NOMO-1 (cell line): ENCODE measurements around the gene BDH1.
"Not testable (repeated sequence)": the region's sequence is repeated elsewhere in the genome, so short reads cannot be mapped to it uniquely, and the experiment has no call there.

ENCODE experiments used
- DNase-seq, 2 experiments: peaks; one replicate each; lab custom pipeline; 2025; ENCODE audit not compliant: unreplicated experiment in 2 of 2; lab: John Stamatoyannopoulos, UW

Gene BDH1

DNA sequence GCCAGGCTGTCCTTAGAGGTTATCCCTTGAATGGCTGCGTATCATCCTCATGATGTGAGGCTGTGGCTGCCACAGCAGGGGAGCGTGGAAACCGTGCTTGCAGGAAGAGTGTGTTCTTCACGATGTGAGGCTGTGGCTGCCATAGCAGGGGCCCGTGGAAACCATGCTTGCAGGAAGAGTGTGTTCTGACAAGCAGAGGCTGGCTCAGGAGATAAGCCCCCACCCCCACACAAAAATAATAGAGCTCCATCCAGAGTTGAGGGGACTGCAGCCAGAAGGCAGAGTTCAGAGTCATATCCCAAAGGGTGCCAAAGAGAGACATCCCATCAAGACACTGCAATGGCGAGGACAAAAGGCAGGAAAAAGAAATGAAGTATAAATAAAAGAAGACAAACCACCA lies 22.6 kb upstream of the BDH1 start:
- DNase-seq = no peak

DNA sequence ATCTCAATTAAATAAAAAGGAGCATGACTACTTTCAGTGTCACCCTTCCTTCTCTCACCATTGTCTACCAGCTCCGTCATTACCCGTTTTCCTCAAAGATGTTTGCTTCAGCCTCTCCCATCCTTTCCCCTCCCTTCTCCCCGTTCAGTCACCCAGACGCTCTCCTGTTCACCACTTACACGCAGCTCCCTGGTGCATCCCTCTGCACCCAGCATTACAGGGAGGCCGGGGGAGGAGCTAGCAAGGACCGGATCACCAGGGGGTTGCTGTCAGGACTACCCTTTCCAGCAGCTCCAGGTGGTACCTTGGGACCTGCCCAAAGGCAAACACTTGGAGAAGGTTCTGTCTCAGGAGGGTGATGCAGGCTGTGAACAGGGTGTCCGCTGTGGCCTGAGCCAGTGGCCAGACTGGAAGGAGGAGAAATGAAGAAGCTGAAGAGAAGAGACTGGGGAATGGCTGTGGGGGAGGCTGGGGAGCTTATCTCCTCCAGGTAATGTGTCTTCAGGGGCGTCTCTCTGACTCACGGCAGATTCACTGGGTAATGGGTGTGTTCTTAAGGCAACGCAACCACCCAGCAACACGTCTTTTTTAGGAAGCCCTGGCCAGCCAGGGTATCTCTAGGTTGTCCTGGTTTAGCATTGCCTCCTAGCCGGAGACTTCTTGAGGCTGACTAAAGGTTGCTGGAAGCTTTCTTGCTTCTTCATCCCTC lies 21.8 kb upstream of the BDH1 start:
- no peak for DNase-seq

DNA sequence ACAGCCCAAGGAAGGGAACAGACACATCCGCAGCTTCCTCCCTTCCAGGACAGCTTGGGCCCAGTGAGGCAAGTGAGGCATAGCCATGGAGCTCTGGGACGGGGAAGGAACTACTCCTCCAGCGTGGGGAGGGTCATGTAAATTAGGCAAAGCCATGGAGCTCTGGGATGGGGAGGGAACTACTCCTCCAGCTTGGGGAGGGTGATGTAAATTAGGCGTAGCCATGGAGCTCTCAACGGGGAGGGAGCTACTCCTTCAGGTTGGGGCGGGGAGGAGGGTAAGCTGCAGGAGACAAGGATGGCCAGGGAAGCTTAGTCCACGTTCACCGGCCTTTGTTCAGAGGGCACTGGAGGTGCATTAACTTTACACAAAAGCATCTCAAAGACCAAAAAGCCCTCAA lies 21.1 kb upstream of the BDH1 start:
- DNase-seq = no peak

DNA sequence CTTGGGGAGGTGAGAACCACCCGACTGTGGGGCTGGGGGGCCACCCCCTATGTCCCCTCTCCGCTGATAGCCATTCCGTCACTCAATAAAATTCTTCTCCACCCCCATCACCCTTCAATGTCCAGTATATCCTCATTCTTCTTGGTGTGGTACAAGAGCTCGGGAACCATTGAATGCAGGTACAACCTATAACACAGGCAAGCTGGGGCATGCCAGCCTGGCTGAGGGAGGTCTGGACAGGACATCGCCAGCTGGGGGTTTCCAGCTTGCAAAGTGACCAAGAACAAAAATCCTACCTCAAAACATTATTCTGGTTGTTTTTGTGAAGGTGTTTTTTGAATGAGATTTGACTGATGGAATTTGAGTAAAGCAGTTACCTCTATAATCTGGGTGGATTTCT lies 19.6 kb upstream of the BDH1 start:
- DNase-seq = no peak

DNA sequence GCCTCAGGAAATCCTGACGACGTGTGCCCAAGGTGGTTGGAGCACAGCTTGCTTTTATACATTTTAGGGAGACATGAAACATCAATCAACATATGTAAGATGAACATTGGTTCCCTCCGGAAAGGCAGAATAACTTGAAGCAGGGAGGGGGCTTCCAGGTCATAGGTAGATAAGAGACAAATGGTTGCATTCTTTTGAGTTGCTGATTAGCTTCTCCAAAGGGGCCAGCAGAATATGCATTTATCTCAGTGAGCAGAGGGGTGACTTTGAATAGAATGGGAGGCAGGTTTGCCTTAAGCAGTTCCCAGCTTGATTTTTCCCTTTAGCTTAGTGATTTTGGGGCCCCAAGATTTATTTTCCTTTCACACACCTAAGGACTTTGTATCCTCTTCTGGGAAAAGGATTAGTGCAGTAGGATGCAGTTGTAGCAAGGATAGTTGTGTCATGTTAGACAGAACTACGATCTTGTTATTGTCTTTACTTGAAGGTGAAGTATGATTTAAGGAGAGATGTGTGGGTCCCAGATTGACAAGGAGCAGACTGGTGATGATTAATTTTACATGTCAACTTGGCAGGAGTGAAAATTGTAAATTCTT lies 18.7 kb upstream of the BDH1 start:
- DNase-seq = not testable (repeated sequence)

DNA sequence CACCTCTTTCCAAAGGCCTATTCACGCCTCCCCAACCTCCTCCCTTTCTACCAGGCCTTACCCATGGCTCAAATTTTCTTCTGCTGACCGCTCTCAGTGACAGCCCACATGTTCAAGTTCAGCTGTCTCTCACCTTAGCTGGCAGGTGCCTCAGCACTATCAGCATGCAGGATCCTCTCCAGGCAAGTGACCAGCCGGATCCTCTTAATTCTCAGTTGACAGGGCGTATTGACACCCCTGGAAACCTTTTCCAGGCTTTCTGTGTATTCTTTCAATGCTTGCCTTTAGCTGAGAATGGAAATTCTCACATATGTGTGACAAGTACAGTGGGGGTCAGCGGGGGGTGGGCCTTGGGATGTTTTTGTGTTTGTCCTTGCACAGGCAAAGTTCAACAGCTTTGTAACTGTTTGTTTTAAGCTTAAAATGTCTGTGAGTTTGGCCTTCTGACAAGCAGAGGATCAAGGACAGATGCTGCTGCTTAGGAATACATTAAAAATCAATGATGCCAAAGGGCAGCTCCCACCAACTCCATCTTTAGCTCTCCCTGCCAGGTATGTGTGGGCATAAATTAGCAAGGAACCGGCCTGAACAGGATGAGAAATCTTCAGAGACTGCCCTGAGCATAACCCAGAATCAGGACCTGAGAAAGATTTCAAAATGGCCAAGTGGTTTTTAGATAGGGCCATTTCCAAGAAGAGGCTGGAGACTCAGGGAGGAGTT lies 17.4 kb upstream of the BDH1 start:
- DNase-seq = no peak

DNA sequence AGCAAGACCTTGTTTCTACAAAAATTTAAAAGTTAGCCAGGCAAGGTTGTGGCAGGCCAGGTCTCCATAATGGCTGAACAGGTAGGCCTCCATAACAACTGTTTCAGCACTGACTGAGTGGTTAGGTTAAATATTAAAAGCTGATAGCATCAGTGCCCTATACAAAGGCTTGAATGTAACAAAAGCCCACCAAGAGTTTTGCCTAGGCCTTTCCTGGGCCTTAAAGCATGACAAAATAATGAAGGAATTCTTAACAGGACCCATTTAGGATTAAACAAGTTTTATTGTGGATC lies 16.1 kb upstream of the BDH1 start:
- DNase-seq = not testable (repeated sequence)

DNA sequence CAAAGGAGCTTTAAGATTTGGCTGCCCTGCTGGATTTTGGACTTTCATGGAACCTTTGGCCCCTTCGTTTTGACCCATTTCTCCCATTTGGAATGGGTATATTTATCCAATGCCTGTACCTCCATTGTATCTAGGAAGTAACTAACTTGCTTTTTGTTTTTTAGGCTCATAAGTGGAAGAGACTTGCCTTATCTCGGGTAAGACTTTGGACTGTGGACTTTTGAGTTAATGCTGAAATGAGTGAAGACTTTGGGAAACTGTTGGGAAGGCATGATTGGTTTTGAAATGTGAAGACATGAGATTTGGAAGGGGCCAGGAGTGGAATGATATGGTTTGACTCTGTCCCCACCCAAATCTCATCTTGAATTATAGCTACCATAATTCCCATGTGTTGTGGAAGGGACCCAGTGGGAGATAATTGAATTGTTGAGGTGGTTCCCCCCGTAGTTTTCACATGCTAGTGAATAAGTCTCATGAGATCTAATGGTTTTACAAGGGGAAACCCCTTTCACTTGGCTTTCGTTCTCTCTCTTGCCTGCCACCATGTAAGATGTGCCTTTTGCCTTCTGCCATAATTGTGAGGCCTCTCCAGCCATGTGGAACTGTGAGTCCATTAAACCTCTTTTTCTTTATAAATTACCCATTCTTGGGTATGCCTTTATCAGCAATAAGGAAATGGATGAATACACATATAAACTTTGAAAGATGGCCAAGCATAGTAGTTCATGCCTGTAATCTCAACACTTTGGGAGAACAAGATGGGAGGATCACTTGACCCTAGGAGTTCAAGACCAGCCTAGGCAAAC lies 15.5 kb upstream of the BDH1 start:
- DNase-seq = not testable (repeated sequence)

DNA sequence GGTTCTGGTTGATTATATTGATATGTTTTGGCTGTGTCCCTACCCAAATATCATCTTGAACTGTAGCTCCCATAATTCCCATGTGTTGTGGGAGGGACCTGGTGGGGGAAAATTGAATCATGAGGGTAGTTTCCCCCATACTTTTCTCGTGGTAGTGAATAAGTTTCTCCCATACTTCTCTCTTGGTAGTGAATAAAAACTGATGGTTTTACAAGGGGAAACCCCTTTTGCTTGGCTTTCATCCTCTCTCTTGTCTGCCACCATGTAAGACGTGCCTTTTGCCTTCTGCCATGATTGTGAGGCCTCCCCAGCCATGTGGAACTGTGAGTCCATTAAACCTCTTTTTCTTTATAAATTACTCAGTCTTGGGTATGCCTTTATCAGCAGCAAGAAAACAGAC lies 13.7 kb upstream of the BDH1 start:
- not testable (repeated sequence) for DNase-seq

DNA sequence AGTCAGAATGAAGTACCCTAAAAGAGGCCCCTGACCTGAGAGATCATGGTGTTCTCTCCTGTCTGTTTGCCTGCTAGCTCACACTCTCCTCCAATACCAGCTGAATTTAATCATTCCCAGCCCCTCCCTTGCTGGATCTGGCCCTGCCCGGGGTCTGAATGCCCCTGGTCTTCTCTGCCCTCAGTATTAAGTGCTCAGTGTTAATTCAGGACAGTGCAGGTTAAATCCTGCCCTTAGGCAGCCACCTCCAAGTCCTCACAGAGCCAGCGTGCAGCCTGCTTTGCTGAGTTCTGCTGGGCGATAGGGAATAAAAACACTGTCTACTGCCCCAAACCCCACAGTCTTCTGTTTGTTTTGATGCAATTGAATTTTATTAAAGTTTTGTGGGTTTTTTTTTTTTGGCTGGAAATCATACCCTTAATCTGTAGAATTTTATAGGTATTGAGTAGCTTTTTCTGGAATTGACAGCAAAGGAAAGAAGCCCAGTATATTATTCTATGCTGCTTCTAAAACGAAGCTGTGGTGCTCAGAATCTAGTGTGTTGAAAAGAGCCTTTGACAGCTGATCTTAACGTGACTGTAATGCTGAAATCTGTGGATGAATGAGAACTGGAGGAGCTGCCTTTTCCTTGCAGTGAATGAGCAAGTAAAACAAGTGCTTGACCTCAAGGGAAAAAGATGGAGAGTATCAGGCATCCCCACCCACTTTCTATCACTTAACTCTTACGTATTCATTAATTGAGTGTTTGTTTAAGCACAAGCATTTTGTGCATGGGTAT lies 12.3 kb upstream of the BDH1 start:
- no peak for DNase-seq

DNA sequence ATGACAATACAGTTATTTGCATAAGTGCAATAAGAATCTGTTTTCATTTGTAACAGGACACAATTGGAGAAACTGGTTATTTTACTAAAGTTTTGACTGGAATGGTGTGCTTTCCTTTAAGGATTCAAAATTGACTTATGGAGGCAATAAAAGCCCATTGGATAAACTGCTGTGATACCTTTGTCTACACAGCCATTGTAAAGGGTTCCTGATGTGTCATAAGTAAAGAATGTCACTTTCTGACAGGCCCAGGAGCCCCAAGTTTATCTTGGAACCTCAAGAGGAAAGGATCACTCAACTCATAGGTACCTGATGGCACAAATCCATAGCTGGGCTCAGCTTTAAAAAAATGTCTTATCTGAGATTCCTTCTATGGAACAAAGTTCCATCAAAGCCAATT lies 10.4 kb upstream of the BDH1 start:
- DNase-seq = not testable (repeated sequence)

DNA sequence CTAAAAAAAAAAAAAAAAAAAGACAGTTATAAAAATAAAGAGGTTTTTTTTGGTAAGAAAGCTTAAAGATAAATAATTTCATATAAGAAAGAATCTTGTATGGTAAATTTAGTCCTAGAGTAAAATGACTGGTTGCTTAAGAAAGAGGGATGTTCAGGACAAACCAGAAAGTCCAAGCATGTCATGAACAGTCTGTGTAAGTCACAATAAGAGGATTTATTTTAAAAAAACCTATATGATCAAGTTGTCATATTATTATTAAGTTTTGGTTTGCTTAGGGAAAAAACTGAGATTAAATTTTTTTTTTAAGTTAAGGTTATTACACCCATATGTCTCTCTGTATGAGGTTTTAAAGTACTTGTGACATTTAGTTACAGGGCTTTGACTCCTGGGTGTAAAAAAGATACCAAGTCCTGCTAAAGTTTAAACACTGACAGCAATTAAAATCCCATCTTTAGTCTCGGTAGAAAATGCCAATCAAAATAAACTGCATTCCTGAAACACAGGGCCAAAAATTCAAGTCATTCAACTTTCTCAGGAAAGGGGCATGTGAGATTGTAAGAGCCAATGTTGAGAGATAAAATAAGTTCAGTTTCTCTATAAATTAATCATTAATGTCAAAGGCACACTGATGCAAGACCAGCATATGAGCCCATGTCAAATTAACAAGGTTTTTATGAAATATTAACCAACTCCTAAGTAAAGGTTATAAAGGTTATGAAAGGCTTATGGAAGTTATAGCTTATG lies 8.5 kb upstream of the BDH1 start:
- DNase-seq = no peak

DNA sequence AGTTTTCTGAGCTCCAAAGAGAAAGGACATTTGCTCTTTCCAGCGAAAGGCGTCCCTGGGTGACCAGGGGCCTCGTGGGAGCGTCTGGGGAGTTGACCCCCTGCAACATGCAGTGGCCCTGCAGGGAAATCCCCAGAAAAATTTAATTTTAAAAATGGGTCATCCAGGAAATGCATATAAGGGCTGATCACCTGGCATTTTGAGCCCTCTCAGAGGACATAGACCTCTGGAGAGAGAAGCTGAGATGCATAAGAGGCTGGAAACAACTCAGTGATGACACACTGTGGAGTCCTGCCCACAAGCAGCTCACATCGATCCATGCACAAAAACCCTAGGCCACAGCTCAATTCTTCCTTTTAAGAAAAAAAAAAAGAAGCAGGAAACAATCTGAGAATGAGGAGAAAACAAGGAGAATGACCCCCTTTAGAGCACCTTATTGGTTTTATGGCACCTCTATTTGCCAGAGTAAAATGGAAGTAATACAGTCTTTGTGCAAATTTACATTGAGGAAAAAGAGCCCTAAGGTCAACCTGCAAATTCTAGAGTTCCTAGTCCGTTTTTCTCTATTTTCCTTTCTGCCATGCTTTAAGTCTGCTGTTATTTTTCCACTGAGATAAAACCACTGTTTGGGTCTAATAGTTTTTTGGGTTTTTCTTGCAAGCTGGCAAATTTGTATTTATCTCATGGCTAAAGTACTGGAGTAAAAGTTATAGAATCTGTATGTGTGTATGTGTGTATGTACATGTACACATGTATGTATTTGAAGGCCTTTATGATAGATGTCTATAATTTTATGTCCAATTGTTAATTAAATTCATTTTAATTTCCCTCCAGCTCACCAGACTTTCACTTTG lies 6.9 kb upstream of the BDH1 start:
- no peak for DNase-seq

DNA sequence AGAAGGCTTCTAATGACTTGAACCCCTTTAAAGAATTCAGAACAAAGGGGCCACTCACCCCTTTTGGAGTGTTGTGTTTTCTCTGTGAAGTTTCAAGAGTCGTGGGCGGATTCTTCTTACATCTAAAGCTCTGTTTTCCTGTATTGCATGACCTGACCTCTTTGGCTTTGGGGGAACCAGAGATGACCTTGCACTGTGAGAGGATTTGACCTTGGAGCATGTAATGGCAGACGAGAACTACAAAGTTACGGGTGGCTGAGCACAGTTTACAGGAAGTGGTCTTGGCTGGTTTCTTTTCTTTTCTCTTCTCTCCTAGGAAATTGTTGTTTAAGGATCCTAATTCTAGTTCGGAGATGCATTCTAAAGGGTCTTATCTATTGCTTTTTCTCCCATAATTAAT lies 6.2 kb upstream of the BDH1 start:
- no peak for DNase-seq

DNA sequence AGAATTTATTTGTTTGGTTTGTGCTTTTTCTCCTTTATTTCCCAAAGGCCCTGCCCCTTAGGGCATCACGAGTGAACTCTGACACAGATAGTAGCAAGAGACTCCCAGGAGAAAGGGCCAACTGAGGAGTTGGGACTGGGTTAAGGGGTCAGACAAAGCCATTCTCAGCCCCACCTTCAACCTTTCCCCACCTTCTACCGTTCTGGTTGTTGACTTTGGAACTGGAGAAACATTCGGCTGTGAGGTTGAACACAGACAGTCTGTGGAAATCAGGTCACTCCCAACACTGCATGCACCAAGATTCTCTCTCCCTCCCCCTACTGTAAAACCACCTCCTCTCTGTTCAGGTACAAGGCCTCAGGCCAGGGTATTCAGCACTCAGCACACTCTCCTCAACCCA lies 3.9 kb upstream of the BDH1 start:
- no peak for DNase-seq

DNA sequence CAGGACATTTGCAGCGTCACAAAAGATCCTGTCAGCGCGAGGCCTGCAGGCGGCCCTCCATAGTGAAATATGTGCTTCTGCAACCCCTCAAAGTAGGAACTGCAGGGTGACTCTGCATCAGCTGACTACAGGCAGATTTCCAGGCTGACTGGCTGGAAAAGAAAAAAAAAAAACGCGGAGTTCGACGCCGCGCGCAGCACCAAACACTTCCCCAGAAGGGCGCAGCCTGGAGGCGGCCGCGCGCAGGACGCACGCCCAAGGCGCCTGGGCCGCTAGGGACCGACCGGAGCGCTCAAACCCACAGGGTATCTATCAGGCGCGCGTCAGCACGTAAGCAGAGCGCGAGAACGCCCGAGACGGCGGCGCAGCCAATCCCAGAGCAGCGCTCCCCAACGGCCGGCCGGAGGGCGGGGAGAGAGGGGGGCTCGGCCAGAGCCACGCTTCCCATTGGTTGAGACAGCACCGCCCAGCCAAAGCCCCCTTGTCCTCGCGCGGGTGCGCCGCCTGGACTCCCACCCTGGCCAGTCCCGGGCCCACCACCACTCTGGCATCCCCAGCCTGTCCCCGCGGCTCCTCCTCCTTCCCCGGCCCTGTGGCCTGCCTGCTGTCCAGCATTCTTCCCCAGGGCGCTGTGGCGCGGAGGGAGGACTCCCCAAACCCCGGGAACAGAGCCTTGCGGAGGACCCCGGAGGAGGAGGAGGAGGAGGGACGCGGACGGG lies 1.0 kb downstream of the BDH1 start:
- DNase-seq = peak; percentile 100

DNA sequence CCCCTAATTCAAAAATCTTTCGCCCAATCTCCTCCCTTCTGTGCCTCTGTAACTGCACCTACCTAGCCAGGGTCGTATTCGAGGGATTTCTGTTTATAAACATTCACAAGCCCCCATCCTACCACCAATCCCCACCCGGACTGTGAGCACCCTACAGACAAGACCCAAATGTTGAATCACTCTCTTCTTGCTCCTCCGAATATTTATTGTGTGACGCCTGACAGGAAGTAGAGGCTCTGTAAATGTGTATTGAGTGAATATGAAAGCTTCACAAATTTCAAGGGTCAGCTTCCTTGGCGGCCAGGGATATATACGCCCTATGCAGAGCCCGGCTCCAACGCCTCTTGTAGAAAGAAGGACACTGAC lies 1.6 kb downstream of the BDH1 start:
- DNase-seq = no peak

DNA sequence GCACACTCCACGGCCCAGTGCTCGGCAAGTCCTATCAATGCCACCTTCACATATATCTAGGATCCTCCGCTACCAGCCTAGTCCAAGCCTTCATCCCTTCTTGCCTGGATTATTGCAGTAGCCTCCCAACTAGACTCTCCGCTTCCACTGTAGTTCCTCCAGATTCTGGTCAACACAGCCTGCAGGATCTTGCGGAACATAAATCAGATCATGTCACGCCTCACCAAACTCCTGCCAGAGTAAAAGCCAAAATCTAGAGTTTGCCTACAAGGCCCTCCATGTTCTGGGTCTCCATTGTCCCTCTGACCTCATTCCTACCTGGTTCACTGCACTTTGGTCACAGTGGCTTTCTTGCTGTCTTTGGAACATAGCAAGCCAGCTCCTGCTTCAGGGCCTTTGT lies 3.6 kb downstream of the BDH1 start:
- DNase-seq = no peak

DNA sequence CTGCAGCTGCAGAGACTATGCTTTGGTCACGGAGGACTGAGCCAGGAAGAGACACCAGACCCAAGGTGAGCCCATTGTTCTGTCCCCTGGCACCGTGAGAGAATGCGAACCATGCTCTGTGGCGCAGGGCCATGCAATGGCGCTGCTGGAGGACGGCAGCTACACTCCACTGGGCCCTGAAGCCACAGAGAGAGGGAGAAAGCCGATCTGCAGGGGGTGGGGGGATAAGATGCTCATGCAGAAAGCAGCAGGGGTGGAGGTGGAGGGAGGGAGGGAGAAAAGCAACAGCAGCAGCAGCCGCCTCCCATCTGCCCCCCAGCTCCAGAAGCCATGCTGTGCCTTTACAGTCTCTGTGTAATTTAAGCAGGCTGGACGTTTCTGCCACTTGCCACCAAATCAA lies 5.3 kb downstream of the BDH1 start:
- DNase-seq = no peak
